Bronchial epithelial cell (primary cell): ENCODE measurements around the gene GAA. TPM values are rescaled to one million over a fixed set of nuclear protein-coding genes. Genes with fewer than 3 reads are reported as not detected.
A peak's percentile ranks its signal among the peaks of the same experiment; 100 is the strongest.

Experiments used
- DNase-seq: peaks from one replicate; pipeline ENCODE4 v3.0.0-alpha.2; 2010; ENCODE audit warnings: low read depth
- FAIRE-seq: peaks from 2 replicates; lab custom pipeline; 2011; peaks lifted over from hg19 to GRCh38; lab: Jason Lieb, UNC
- H3K27me3 ChIP-seq: 2 replicates; pipeline ENCODE4 v1.5.1; 2011; ENCODE audit warnings: low read length; ENCODE audit not compliant: control insufficient read depth, insufficient read depth
- H3K36me3 ChIP-seq: 2 replicates; pipeline ENCODE4 v1.5.1; 2011; ENCODE audit warnings: low read length; ENCODE audit not compliant: control insufficient read depth, insufficient read depth
- H3K4me3 ChIP-seq: 2 replicates; pipeline ENCODE4 v1.5.1; 2011; ENCODE audit warnings: mild to moderate bottlenecking, low read depth, low read length, control low read depth
- total RNA-seq: library from RNA; depleted of rRNA; stranded (reverse); fragments of >200 nt; gene quantifications from 2 replicates; pipeline ENCODE4 v1.2.1, GENCODE V29; 2014
- TF ChIP-seq, protein P1 (sequence below): IDR thresholded peaks from 2 replicates; pipeline ENCODE4 v1.5.1; 2011; ENCODE audit warnings: mild to moderate bottlenecking, moderate library complexity, low read length, control low read depth, inconsistent platforms; ENCODE audit not compliant: insufficient read depth, severe bottlenecking

Gene GAA
- total RNA-seq, 1 donor from 2014 or later: 21.1 TPM

DNA sequence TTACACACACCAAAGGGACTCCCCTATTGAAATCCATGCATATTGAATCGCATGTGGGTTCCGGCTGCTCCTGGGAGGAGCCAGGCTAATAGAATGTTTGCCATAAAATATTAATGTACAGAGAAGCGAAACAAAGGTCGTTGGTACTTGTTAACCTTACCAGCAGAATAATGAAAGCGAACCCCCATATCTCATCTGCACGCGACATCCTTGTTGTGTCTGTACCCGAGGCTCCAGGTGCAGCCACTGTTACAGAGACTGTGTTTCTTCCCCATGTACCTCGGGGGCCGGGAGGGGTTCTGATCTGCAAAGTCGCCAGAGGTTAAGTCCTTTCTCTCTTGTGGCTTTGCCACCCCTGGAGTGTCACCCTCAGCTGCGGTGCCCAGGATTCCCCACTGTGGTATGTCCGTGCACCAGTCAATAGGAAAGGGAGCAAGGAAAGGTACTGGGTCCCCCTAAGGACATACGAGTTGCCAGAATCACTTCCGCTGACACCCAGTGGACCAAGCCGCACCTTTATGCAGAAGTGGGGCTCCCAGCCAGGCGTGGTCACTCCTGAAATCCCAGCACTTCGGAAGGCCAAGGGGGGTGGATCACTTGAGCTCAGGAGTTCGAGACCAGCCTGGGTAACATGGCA is 2.2 kb downstream of the GAA start:
- no peaks in the 10 kb centered on the region for H3K36me3 ChIP-seq
- FAIRE-seq (no peak), DNase-seq (no peak)
- H3K27me3 ChIP-seq: no peaks in the 10 kb centered on the region
- H3K4me3 ChIP-seq: no peak overlapping the region
- TF ChIP-seq, protein P1, sequence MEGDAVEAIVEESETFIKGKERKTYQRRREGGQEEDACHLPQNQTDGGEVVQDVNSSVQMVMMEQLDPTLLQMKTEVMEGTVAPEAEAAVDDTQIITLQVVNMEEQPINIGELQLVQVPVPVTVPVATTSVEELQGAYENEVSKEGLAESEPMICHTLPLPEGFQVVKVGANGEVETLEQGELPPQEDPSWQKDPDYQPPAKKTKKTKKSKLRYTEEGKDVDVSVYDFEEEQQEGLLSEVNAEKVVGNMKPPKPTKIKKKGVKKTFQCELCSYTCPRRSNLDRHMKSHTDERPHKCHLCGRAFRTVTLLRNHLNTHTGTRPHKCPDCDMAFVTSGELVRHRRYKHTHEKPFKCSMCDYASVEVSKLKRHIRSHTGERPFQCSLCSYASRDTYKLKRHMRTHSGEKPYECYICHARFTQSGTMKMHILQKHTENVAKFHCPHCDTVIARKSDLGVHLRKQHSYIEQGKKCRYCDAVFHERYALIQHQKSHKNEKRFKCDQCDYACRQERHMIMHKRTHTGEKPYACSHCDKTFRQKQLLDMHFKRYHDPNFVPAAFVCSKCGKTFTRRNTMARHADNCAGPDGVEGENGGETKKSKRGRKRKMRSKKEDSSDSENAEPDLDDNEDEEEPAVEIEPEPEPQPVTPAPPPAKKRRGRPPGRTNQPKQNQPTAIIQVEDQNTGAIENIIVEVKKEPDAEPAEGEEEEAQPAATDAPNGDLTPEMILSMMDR: no peak

DNA sequence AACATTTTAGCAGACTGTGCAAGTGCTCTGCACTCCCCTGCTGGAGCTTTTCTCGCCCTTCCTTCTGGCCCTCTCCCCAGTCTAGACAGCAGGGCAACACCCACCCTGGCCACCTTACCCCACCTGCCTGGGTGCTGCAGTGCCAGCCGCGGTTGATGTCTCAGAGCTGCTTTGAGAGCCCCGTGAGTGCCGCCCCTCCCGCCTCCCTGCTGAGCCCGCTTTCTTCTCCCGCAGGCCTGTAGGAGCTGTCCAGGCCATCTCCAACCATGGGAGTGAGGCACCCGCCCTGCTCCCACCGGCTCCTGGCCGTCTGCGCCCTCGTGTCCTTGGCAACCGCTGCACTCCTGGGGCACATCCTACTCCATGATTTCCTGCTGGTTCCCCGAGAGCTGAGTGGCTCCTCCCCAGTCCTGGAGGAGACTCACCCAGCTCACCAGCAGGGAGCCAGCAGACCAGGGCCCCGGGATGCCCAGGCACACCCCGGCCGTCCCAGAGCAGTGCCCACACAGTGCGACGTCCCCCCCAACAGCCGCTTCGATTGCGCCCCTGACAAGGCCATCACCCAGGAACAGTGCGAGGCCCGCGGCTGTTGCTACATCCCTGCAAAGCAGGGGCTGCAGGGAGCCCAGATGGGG is 3.1 kb downstream of the GAA start:
- FAIRE-seq (no peak), DNase-seq (peak; percentile 28)
- Histone ChIP-seq H3K27me3 (no peaks in the 10 kb centered on the region), H3K36me3 (no peaks in the 10 kb centered on the region), H3K4me3 (no peak overlapping the region)
- TF ChIP-seq, protein P1: no peak

DNA sequence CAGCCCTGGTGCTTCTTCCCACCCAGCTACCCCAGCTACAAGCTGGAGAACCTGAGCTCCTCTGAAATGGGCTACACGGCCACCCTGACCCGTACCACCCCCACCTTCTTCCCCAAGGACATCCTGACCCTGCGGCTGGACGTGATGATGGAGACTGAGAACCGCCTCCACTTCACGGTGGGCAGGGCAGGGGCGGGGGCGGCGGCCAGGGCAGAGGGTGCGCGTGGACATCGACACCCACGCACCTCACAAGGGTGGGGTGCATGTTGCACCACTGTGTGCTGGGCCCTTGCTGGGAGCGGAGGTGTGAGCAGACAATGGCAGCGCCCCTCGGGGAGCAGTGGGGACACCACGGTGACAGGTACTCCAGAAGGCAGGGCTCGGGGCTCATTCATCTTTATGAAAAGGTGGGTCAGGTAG is 3.6 kb downstream of the GAA start:
- FAIRE-seq: no peak
- H3K4me3 ChIP-seq: no peak overlapping the region

DNA sequence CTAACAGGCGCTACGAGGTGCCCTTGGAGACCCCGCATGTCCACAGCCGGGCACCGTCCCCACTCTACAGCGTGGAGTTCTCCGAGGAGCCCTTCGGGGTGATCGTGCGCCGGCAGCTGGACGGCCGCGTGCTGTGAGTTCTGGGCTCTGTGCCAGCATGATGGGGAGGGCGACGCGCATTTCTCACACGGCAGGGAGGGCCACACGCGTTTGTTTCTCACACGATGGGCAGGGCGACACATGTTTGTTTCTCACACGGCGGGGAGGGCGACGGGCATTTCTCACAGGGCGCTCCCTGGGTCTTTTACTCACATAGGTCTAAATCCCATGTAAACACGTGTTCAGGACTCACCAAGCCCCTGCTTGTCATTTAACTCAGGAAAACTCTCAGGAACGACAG is 4.4 kb downstream of the GAA start:
- FAIRE-seq (no peak), DNase-seq (peak; percentile 17)
- Histone ChIP-seq H3K4me3 (no peak overlapping the region), H3K36me3 (no peaks in the 10 kb centered on the region), H3K27me3 (no peaks in the 10 kb centered on the region)
- TF ChIP-seq, protein P1: no peak

More for the DNA sequence above, 3.6 kb downstream of the GAA start:
- no peak for DNase-seq
- TF ChIP-seq, protein P1: no peak
- Histone ChIP-seq H3K36me3 (no peaks in the 10 kb centered on the region), H3K27me3 (no peaks in the 10 kb centered on the region)

DNA sequence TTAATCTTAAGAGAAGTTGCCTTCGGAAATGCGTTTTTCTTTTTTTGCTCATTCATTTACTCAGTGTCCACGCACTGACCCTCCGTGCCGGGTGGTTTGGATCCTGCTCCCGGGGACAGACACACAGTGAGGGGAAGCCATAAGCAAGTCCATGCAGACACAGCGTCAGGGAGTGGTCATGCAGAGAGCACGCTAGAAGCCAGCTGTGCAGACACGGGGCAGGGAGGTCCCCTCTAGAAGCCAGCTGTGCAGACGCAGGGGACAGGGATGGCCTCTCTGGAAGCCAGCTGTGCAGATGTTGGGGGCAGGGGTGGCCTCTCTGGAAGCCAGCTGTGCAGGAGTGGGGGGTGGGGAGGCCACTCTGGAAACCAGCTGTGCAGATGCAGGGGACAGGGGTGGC is 4.8 kb downstream of the GAA start:
- H3K4me3 ChIP-seq: no peak overlapping the region
- no peak for DNase-seq
- no peak for FAIRE-seq

More for the DNA sequence above, 4.8 kb downstream of the GAA start:
- Histone ChIP-seq H3K27me3 (no peaks in the 10 kb centered on the region), H3K36me3 (no peaks in the 10 kb centered on the region)
- TF ChIP-seq, protein P1: no peak
